Mesenteric fat pad (tissue), 1 donor: ENCODE data around the gene SEPTIN3. TPM values are rescaled to one million over a fixed set of nuclear protein-coding genes. Genes with fewer than 3 reads are reported as not detected.

ENCODE experiments used
- DNase-seq: peaks from one replicate; pipeline ENCODE4 v3.0.0-alpha.2; 2020; ENCODE audit warnings: low spot score
- long read RNA-seq: library from polyadenylated mRNA; unstranded; transcript quantifications from one replicate; pipeline ENCODE4 v2.0.0, GENCODE V29; 2020
- total RNA-seq: library from RNA; stranded (reverse); fragmentation: NEBNext Ultra II Directional; extraction: Animal tissue kit (Norgen Biotek cat#: 25700); gene quantifications from one replicate; pipeline ENCODE4 v1.2.1, GENCODE V29; 2021
- donor health status: DM: yes; HTN: yes; CAD: no.

SEPTIN3 gene
- 0.55 TPM for total RNA-seq
- long read RNA-seq: 0 reads

GRCh38 chr22:41969110-41969646 is at the start of gene SEPTIN3:
Gene SEPTIN3, plus strand, starts transcription at chr22:41969443. Its CDS starts 2,050 bp downstream, at chr22:41971493.
- DNase-seq: no peak

GRCh38 chr22:41920271-41920976 is 48.8 kb upstream of the SEPTIN3 start:
- DNase-seq: no peak

DNA sequence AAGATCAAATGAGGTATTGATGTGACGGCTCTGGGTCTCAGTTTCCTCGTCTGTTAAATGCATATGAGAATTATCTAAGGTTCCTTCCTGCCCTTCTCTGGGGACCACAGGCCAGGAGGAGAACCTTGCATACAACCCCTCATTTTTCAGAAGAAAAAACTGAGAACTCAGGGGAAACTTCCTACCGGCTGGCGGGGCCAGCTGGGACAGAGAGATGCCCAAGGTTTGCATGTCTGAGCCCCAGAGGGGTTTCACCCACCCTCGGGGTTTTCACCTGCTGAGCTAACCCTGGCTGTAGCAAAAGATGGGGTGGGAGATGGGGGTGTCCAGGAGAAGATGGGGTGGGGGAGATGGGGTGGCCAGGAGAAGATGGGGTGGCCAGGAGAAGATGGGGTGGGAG is 46.9 kb upstream of the SEPTIN3 start:
- DNase-seq: no peak

- no peak for DNase-seq
Measured at GRCh38 chr22:41922940-41923594, 46.2 kb upstream of the SEPTIN3 start.

DNA sequence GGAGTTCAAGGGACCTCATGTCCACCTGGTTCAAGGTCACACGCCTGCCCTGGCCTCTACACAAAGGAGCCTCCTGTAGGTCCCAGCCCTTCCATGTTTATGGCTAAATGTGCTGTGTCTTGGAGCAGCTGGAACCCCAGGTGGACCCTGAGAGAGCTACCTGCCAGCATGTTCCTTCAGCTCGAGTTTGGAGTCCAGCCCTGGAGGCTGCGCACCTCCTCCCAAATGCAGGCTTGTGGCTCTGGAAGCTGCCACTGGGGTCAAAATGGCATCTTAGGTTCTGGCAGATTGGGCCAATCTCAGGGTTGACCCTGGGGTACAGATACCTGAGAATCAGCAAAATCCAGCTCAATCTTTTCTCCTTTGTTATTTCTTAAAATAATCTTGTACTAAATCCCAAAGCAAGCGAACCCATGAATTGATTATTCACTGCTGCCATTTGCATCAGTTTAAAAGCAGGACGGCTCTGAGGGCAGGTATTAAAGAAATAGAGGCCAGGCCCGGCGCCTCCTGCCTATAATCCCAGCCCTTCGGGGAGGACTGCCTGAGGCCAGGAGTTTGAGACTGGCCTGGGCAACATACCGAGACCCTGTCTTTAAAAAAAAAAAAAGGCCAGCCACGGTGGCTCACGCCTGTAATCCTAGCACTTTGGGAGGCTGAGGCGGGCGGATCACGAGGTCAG is 45.5 kb upstream of the SEPTIN3 start:
- no peak for DNase-seq

DNA sequence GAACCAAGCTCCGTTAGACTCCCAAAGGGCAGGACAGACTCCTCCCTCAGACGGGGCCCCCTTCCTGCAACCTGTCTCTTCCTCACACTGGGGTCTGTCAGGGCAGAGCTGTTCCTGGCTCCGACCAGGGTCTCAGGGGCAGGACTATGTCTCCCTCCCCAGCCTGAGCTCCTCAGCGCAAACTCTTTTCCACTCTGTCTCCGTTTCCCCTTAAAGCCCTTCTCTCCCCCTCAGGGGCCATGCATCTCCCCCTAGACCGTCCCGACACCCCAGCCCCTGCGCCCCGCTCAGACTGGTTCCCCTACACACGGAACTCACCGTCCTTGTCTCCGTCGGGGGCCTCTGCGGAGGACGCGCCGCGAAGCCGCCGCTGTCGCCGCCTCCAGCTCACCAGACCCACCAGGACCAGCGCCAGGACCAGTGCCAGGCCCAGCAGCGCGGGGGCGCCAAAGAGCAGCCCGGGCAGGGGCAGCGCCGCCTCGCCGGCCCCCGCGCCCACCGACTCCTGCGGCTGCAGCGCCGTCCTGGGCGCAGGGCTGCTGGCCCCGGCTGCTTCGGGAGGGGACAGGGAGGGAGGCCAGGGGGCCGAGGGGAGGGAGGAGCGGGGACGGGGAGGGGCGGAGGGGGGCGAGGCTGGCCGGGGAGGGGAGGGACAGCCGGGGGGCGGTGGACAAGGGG is 43.3 kb upstream of the SEPTIN3 start:
- no peak for DNase-seq

- DNase-seq: no peak
Measured at GRCh38 chr22:41927813-41928212, 41.4 kb upstream of the SEPTIN3 start.

DNA sequence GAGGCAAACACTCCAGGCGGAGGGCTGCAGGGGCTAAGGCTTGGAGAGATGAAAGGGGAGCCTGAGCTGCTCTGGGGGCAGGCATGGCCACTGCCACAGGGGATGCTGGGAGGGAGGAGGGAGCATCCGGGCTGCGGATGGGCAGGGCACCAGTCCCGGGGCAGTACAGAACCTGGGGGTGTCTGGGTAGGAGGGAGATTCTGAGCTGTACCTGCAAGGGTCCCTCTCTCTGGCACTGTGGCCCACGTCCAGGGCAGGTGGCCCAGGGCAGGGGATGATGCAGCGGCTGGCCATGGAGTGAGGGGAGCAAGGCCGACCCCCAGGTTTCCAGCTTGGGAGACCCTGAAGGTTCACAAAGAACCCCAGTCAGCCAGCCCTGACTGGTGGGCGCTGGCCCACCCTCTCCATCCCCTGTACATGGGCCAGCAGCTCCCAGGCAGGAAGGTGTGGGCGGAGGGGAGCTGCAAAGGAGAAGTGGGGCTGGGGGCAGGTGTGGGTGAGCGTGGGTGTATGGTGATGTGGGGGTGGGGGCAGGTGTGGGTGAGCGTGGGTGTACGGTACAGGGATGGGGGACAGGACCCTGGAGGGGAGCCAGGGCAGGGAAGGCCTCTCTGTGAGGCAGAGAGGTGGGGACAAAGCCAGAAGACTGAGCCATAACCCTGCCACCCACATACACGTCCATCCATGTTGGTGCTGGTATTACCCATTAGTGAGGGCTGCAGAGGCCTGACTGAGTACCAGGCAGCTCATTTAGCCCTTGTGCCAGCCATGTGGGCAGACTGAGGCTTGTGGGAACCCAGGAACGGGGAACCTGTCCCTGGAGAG is 40.4 kb upstream of the SEPTIN3 start:
- no peak for DNase-seq

GRCh38 chr22:41929418-41929810 is 39.8 kb upstream of the SEPTIN3 start:
- no peak for DNase-seq

DNA sequence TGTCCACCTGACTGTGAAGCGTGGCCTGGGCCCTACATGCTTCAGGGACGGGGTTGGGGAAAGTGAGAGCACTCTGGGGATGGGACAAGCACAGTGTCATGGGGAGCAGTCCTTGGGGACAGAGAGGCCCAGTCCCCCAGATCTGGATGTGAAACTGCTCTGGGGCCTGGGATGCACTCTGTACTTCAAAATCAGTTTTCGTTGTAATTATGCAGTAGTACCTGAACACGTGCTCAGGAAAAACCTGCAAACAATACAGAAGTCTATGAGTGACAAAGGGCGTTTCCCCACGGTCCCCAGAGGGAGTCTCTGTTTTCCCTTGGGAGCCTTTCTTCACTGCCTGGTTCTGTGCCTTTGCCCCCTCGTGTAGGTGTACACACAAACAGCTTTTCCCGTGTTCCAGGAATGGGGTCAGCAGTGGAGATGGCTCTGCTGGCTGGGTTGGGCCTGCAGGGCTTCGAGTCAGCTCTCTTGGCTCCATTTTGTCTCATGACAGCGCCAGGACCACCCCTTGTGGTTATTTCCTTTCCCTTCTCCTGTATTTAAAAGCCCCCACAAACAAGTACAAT is 37.5 kb upstream of the SEPTIN3 start:
- DNase-seq: no peak

- no peak for DNase-seq
Measured at GRCh38 chr22:41932353-41932752, 36.9 kb upstream of the SEPTIN3 start.

GRCh38 chr22:41933411-41934177 is 35.6 kb upstream of the SEPTIN3 start:
- DNase-seq: no peak

DNA sequence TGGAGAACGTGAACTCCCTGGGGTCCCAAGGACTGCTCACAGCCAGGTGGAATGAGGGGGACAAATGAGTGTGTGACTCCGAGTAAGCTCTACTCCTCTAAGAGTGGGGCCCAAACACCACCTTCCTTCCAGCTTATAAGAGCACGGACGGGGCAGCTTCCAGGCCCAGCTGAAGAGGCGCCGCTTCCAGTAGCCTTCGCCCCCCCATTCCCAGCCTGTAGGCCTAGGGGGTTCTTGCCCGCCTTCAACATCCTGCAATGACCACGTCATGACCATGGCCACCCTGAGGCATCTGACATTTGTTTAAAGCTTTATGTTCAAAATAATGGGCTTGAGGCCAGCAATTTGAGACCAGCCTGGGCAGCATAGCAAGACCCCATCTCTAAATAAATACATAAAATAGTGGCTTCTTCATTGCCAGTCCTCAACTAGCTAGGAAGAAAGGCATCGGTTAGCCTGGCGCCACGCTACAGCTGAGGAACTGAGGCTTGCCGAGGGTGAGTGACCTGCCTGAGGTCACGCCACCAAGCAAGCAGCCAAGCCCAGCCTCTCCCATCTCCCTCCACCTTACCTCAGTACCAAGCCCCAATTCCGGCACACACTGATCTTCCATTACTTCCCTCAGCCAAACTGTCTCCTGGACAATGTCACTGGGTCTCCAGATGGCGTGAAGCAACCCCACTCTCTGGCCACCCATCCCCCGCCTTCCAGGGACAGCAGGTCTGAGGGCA is 34.8 kb upstream of the SEPTIN3 start:
- DNase-seq: no peak

GRCh38 chr22:41935015-41935351 is 34.3 kb upstream of the SEPTIN3 start:
- DNase-seq: no peak

DNA sequence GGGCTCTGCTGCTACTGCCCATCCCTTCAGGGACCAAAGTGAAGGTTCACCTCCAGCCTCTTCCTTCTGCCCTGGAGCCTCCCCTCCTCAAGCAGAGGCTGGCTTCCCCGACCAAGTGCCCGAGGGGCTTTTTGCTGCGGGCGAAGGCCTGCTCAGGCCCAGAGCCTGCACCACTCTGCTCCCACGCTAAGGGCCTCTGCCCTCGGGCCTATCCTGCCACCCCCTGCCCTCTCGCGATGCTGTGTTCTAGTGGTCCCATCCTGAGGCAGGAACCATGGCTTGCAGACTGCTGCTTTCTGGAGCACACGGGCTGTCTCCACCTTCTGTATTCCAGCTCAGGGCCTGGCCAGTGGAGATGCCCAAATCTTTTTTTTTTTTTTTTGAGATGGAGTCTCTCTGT is 33.7 kb upstream of the SEPTIN3 start:
- no peak for DNase-seq

DNA sequence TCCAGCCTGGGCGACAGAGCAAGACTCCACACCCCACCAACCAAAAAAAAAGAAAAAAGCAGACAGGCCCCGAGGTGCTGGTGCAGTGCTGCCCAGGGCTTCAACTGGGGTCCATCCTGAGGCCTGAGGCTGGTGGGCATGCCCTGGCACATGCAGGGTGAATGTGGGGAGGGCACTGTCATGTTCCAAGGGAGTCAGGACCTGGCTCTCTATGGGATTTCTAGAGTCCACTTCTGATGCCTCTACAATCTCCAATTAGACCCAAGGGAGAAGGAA is 32.4 kb upstream of the SEPTIN3 start:
- no peak for DNase-seq

DNA sequence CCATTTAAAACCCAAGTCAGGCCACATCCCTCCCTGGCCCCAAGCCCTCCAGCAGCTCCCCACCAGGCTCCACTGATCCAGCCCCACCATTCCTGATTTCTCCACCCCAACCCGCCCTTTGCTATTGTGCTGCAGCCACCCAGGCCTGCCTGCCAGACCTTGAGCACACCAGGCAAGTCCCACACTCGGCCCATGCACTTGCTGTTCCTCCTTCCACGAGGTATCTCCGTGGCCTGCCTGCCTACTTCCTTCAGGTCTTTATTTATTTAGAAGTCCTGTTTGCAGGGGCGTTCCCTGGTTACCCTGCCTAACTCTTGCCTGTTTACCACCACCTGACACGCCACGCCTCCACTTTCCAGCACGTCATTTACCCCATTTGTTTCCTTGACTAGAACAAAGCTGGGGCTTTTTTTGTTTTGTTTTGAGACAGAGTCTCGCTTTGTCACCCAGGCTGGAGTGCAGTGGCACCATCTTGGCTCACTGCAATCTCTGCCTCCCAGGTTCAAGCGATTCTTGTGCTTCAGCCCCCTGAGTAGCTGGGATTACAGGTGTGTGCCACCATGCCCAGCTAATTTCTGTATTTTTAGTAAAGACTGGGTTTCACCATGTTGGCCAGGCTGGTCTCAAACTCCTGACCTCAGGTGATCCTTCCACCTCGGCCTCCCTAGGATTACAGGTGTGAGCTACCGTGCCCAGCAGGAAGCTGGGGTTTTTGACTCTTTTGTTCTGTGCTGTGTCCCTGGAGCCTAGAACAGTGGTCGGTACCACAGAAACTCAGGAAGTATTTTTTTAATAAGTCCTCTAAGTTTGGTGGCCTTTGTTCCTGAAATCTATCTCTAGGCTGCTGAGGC is 29.0 kb upstream of the SEPTIN3 start:
- no peak for DNase-seq
